ENCODE measurements around the gene SCP2.

- TF ChIP-seq CTCF (conservative IDR thresholded peaks at IDR 0.05; ENCODE audit: low read depth, low read length) (peak; percentile 67), EZH2 (IDR thresholded peaks at IDR 0.05; ENCODE audit: low read length, unreplicated experiment) (no peak)
Observed at GRCh38 chr1:52904927-52905698, 22.0 kb upstream of the SCP2 start.

Data from PC-3 (cell line).